Panc1 (cell line): ENCODE measurements around the gene ZNF607.

ENCODE experiments used
- CTCF ChIP-seq: fragments of 450-650 bp; IDR thresholded peaks from 2 replicates; pipeline ENCODE4 v1.5.1; 2017; ENCODE audit warnings: mild to moderate bottlenecking
- POLR2AphosphoS5 ChIP-seq: IDR thresholded peaks from 2 replicates; pipeline ENCODE4 v1.6.1; 2012; ENCODE audit warnings: mild to moderate bottlenecking, low read depth, low read length, moderate library complexity
- REST ChIP-seq, 2 experiments: IDR thresholded peaks; 2 replicates each; pipeline ENCODE4 v1.6.1; 2011 to 2012; ENCODE audit warnings: low read depth in 2 of 2, control low read depth in 1 of 2, low read length in 1 of 2, mild to moderate bottlenecking in 1 of 2, moderate library complexity in 1 of 2; ENCODE audit not compliant: insufficient read depth in 1 of 2
- SIN3A ChIP-seq: IDR thresholded peaks from 2 replicates; pipeline ENCODE4 v1.6.1; 2012; ENCODE audit warnings: low read depth, mild to moderate bottlenecking, low read length, moderate library complexity, borderline replicate concordance; ENCODE audit not compliant: insufficient read depth
- TCF7L2 ChIP-seq: IDR thresholded peaks from 2 replicates; pipeline ENCODE4 v1.6.1; 2011; ENCODE audit warnings: mild to moderate bottlenecking, low read depth, low read length, inconsistent platforms

GRCh38 chr19:37655689-37656371, 63.7 kb downstream of the ZNF607 start:
- TF ChIP-seq CTCF (no peak), POLR2AphosphoS5 (peak; percentile 69; the same call in 1 of the 2 replicates), SIN3A (no peak; the same call in 1 of the 2 replicates), REST (IDR thresholded peaks at IDR 0.05; ENCODE audit: insufficient read depth in 1 of 2, low read depth in 2 of 2, low read length in 1 of 2) (peak in 1 of 2 experiments; percentile 54; a peak in 1 of 4 replicates), TCF7L2 (peak; percentile 75)
